SK-N-SH (cell line): ENCODE results near the gene PLEKHM2. TPM values are rescaled to one million over a fixed set of nuclear protein-coding genes. Genes with fewer than 3 reads are reported as not detected.

Source experiments
- CTCF ChIA-PET: fragments of 300-600, 350-600 bp; formaldehyde crosslinking; extraction: SDS; loops from one replicate; lab custom pipeline; 2021; lab: Yijun Ruan, JAX
- POLR2A ChIA-PET: fragments of 350-600 bp; sonication (Branson Sonifier 250); formaldehyde crosslinking; extraction: SDS; loops from one replicate; lab custom pipeline; 2020; ENCODE audit warnings: antibody characterized with exemption, inconsistent platforms; lab: Yijun Ruan, JAX
- DNase-seq: peaks from one replicate; pipeline ENCODE4 v3.0.0; 2012
- H2AFZ ChIP-seq: fragments of 200-600 bp; sonication (generic); 2 replicates; pipeline ENCODE4 v1.8.1; 2016; ENCODE audit warnings: antibody characterized with exemption, mild to moderate bottlenecking, low read depth
- H3F3A ChIP-seq: fragments of 200-600 bp; sonication (generic); replicated peaks from 2 replicates; pipeline ENCODE3; 2016; ENCODE audit warnings: antibody characterized with exemption, mild to moderate bottlenecking; ENCODE audit not compliant: insufficient read depth
- H3K27ac ChIP-seq, 2 experiments: fragments of 200-500 bp in 1 of 2; fragments of 200-600 bp in 1 of 2; sonication (Bioruptor generic) in 1 of 2; sonication (generic), shearing (Covaris generic) in 1 of 2; 2 replicates each; pipeline versions ENCODE4 v1.5.1 to v1.6.1; 2014 to 2016; ENCODE audit warnings: low read depth in 2 of 2, inconsistent platforms in 1 of 2, low read length in 1 of 2, mild to moderate bottlenecking in 1 of 2, mixed read lengths in 1 of 2
- H3K27me3 ChIP-seq: fragments of 200-600 bp; sonication (generic), shearing (Covaris generic); 2 replicates; pipeline ENCODE4 v1.6.1; 2016; ENCODE audit warnings: mixed run types; ENCODE audit not compliant: insufficient read depth
- H3K36me3 ChIP-seq, 2 experiments: fragments of 200-500 bp in 1 of 2; fragments of 200-600 bp in 1 of 2; sonication (Bioruptor generic) in 1 of 2; sonication (generic) in 1 of 2; replicated peaks in 1 of 2; 2 replicates each; pipeline versions ENCODE3 to v1.5.1; 2014 to 2016; ENCODE audit warnings: low read length in 1 of 2, mild to moderate bottlenecking in 1 of 2; ENCODE audit not compliant: insufficient read depth in 2 of 2, control insufficient read depth in 1 of 2
- H3K4me1 ChIP-seq, 2 experiments: fragments of 200-500 bp in 1 of 2; fragments of 200-600 bp in 1 of 2; sonication (Bioruptor generic) in 1 of 2; sonication (generic), shearing (Covaris generic) in 1 of 2; 2 replicates each; pipeline versions ENCODE4 v1.5.1 to v1.6.1; 2014 to 2016; ENCODE audit warnings: low read depth in 1 of 2, low read length in 1 of 2, mixed run types in 1 of 2; ENCODE audit not compliant: insufficient read depth in 2 of 2, control insufficient read depth in 1 of 2
- H3K4me2 ChIP-seq: fragments of 200-600 bp; sonication (generic), shearing (Covaris generic); 2 replicates; pipeline ENCODE4 v1.6.1; 2017; ENCODE audit warnings: mixed run types
- H3K4me3 ChIP-seq, 2 experiments: fragments of 200-500 bp in 1 of 2; fragments of 200-600 bp in 1 of 2; sonication (Bioruptor generic) in 1 of 2; sonication (generic), shearing (Covaris generic) in 1 of 2; 2 replicates each; pipeline versions ENCODE4 v1.5.1 to v1.8.1; 2014 to 2016; ENCODE audit warnings: low read depth in 2 of 2, inconsistent platforms in 1 of 2, low read length in 1 of 2, mild to moderate bottlenecking in 1 of 2, mixed read lengths in 1 of 2, moderate library complexity in 1 of 2
- H3K79me2 ChIP-seq: fragments of 200-600 bp; sonication (generic); 2 replicates; pipeline ENCODE4 v1.8.1; 2017; ENCODE audit warnings: mild to moderate bottlenecking; ENCODE audit not compliant: insufficient read depth
- H3K9ac ChIP-seq: fragments of 200-600 bp; sonication (generic); 2 replicates; pipeline ENCODE4 v1.6.1; 2017; ENCODE audit warnings: mixed run types
- H3K9me2 ChIP-seq: fragments of 200-600 bp; sonication (generic); 2 replicates; pipeline ENCODE4 v1.6.1; 2017; ENCODE audit warnings: mixed run types
- H3K9me3 ChIP-seq: fragments of 200-600 bp; sonication (generic); 2 replicates; pipeline ENCODE4 v1.6.1; 2017; ENCODE audit warnings: mixed run types, mild to moderate bottlenecking, moderate library complexity
- H4K20me1 ChIP-seq: fragments of 200-600 bp; sonication (generic); 2 replicates; pipeline ENCODE4 v1.6.1; 2017; ENCODE audit warnings: mild to moderate bottlenecking, mixed run types; ENCODE audit not compliant: insufficient read depth
- CHD2 ChIP-seq: fragments of 150-350 bp; IDR thresholded peaks from 2 replicates; pipeline ENCODE4 v1.6.1; 2018; ENCODE audit warnings: low read length; ENCODE audit not compliant: partially characterized antibody
- CTCF ChIP-seq: fragments of 200-600 bp; sonication (generic); IDR thresholded peaks from 2 replicates; pipeline ENCODE4 v1.6.1; 2017; ENCODE audit warnings: antibody characterized with exemption, mild to moderate bottlenecking, moderate library complexity
- GABPA ChIP-seq: IDR thresholded peaks from 2 replicates; pipeline ENCODE4 v1.4.0; 2012; ENCODE audit warnings: low read depth, mild to moderate bottlenecking
- MEF2A ChIP-seq: IDR thresholded peaks from 2 replicates; pipeline ENCODE4 v1.4.0; 2012; ENCODE audit warnings: low read depth, borderline replicate concordance
- RAD21 ChIP-seq: IDR thresholded peaks from 2 replicates; pipeline ENCODE4 v1.6.1; 2012; ENCODE audit warnings: mild to moderate bottlenecking, low read length
- RCOR1 ChIP-seq: fragments of 150-350 bp; IDR thresholded peaks from 2 replicates; pipeline ENCODE4 v1.6.1; 2017; ENCODE audit warnings: antibody characterized with exemption, low read length
- RFX5 ChIP-seq: IDR thresholded peaks from 2 replicates; pipeline ENCODE4 v1.6.1; 2012; ENCODE audit warnings: mild to moderate bottlenecking, improper control_type of control experiment, low read length
- SIN3A ChIP-seq: IDR thresholded peaks from 2 replicates; pipeline ENCODE4 v1.6.1; 2012; ENCODE audit warnings: low read depth, mild to moderate bottlenecking, low read length, moderate library complexity, borderline replicate concordance
- SMC3 ChIP-seq: IDR thresholded peaks from 2 replicates; pipeline ENCODE4 v1.6.1; 2012; ENCODE audit warnings: low read depth, low read length, improper control_type of control experiment
- USF1 ChIP-seq: IDR thresholded peaks from 2 replicates; pipeline ENCODE4 v1.4.0; 2012; ENCODE audit warnings: low read depth, borderline replicate concordance
- WGBS: methylation state at CpG from one replicate; pipeline ENCODE4 v1.1.6; 2017; ENCODE audit warnings: low lambda C conversion rate; 5-methylcytosine and 5-hydroxymethylcytosine counted together
- polyA plus RNA-seq, 3 experiments: library from polyadenylated mRNA; depleted of rRNA; stranded (reverse); fragments of >200 nt; gene quantifications; 2 replicates each; pipeline ENCODE4 v1.2.3, GENCODE V29; 2012

Gene PLEKHM2
- polyA plus RNA-seq, 1 of the 3 experiments (the other 2 are of a cell fraction) = 38.9 TPM

DNA sequence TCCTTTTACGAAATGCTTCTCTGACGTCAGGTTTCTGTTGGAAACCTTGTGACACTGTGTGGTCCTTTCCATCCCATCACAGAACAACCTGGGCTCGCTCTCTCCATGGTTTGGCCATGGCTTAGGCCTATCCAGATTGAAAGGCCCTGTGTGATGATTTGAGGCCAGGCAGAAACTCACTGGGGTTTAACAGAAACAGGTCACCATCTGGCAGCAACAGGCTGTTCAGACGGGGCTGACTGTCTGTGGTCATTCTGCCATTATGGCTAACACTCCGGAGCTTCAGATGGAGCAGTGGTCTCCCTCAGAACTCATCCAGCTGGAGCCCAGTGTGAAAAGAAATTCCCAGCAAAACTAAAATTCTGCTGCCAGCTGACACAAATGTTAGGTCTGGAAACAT lies 9.3 kb downstream of the PLEKHM2 start:
- peaks cover 24% of the 10 kb centered on the region for H4K20me1 ChIP-seq
- ChIA-PET CTCF (no interaction called here), POLR2A (no interaction called here)
- DNase-seq = no peak
- no peaks in the 10 kb centered on the region for H3K9me3 ChIP-seq
- no peaks in the 10 kb centered on the region for H3K36me3 ChIP-seq
- no peak overlapping the region for H3K27ac ChIP-seq
- no peak overlapping the region for H2AFZ ChIP-seq
- H3K27me3 ChIP-seq = no peaks in the 10 kb centered on the region
- WGBS = 93% methylated on average over 5 of the region's 5 CpGs
- H3K9me2 ChIP-seq = no peaks in the 10 kb centered on the region
- H3F3A ChIP-seq = no peaks in the 10 kb centered on the region
- H3K4me3 ChIP-seq = no peak overlapping the region
- H3K4me1 ChIP-seq = no peaks in the 10 kb centered on the region
- H3K79me2 ChIP-seq = peaks cover 95% of the 10 kb centered on the region
- TF ChIP-seq MEF2A (no peak), CTCF (no peak), USF1 (no peak), RFX5 (no peak), GABPA (no peak), SMC3 (no peak)
- no peak overlapping the region for H3K9ac ChIP-seq
- no peak overlapping the region for H3K4me2 ChIP-seq

- TF ChIP-seq SIN3A (no peak), RCOR1 (no peak), CHD2 (no peak), RAD21 (no peak)
- TF ChIP-seq, all 33 proteins: peak for 0
- no peak overlapping the region for H3K27ac ChIP-seq
- H3K9me2 ChIP-seq = no peaks in the 10 kb centered on the region
- no peak overlapping the region for H3K9ac ChIP-seq
- WGBS = 93% methylated on average over 10 of the region's 10 CpGs
- no peaks in the 10 kb centered on the region for H3F3A ChIP-seq
- H3K9me3 ChIP-seq = no peaks in the 10 kb centered on the region
- no peaks in the 10 kb centered on the region for H3K27me3 ChIP-seq
- no peaks in the 10 kb centered on the region for H3K4me1 ChIP-seq
- no peak overlapping the region for H3K4me2 ChIP-seq
- no peaks in the 10 kb centered on the region for H3K36me3 ChIP-seq
- H2AFZ ChIP-seq = no peak overlapping the region
- CTCF ChIA-PET = interaction anchor here (1.2 to 1.5 kb wide), 2 partner anchors 15 to 44 kb away, joined by 3 to 4 read pairs; no protein-coding TSS in a partner anchor
- POLR2A ChIA-PET = no interaction called here
- H3K4me3 ChIP-seq = no peak overlapping the region
- H3K79me2 ChIP-seq = peaks cover 95% of the 10 kb centered on the region
- H4K20me1 ChIP-seq = peaks cover 44% of the 10 kb centered on the region
- no peak for DNase-seq
These were observed 12.9 kb downstream of the PLEKHM2 start for GRCh38 chr1:15696956-15697521.
